ENCODE data around the gene SLC17A5.

GRCh38 chr6:73564578-73565345 lies 89.0 kb downstream of the SLC17A5 start:
- no peak for TF ChIP-seq CTCF (conservative IDR thresholded peaks at IDR 0.05)
- no peak for TF ChIP-seq EZH2 (IDR thresholded peaks at IDR 0.05; ENCODE audit: low read depth)
